Measurements from ENCODE around the gene PRKN.

The PRKN gene

GRCh38 chr6:161985876-161986423, 741.6 kb downstream of the PRKN start:
- H3F3A ChIP-seq (ENCODE audit: insufficient read depth, low read length) = no peaks in the 10 kb centered on the region
- H4K20me1 ChIP-seq (ENCODE audit: insufficient read depth, low read length) = no peaks in the 10 kb centered on the region
- TF ChIP-seq EZH2 (IDR thresholded peaks at IDR 0.05; ENCODE audit: borderline replicate concordance, low read length) (no peak), CTCF (IDR thresholded peaks at IDR 0.05; ENCODE audit: low read length) (no peak)
- H2AFZ ChIP-seq (ENCODE audit: low read length) = no peak overlapping the region
- H3K9ac ChIP-seq (ENCODE audit: low read length) = no peak overlapping the region
- H3K4me3 ChIP-seq (ENCODE audit: low read depth, low read length, poor library complexity, severe bottlenecking) = no peak overlapping the region
- H3K27me3 ChIP-seq (ENCODE audit: insufficient read depth, low read length) = no peaks in the 10 kb centered on the region
- no peaks in the 10 kb centered on the region for H3K79me2 ChIP-seq (ENCODE audit: insufficient read depth, low read length)
- H3K9me2 ChIP-seq (ENCODE audit: low read depth, low read length) = no peaks in the 10 kb centered on the region
- H3K4me1 ChIP-seq (ENCODE audit: insufficient read depth, low read length, severe bottlenecking) = no peaks in the 10 kb centered on the region
- H3K9me3 ChIP-seq (ENCODE audit: low read length) = no peaks in the 10 kb centered on the region
- no peaks in the 10 kb centered on the region for H3K36me3 ChIP-seq (ENCODE audit: insufficient read depth, low read length)
- H3K4me2 ChIP-seq (ENCODE audit: low read length) = no peak overlapping the region
- H3K27ac ChIP-seq (ENCODE audit: low read depth, low read length, poor library complexity, severe bottlenecking) = no peak overlapping the region

GRCh38 chr6:161984713-161985112, 742.9 kb downstream of the PRKN start:
- H3K36me3 ChIP-seq (ENCODE audit: insufficient read depth, low read length) = no peaks in the 10 kb centered on the region
- H3K4me3 ChIP-seq (ENCODE audit: low read depth, low read length, poor library complexity, severe bottlenecking) = no peak overlapping the region

GRCh38 chr6:161976553-161976952, 751.0 kb downstream of the PRKN start:
- Histone ChIP-seq H3K4me3 (ENCODE audit: low read depth, low read length, poor library complexity, severe bottlenecking) (no peak overlapping the region), H3K4me1 (ENCODE audit: insufficient read depth, low read length, severe bottlenecking) (no peaks in the 10 kb centered on the region), H3K27me3 (ENCODE audit: insufficient read depth, low read length) (no peaks in the 10 kb centered on the region), H3F3A (ENCODE audit: insufficient read depth, low read length) (no peaks in the 10 kb centered on the region), H3K9ac (ENCODE audit: low read length) (no peak overlapping the region), H3K36me3 (ENCODE audit: insufficient read depth, low read length) (no peaks in the 10 kb centered on the region), H3K79me2 (ENCODE audit: insufficient read depth, low read length) (no peaks in the 10 kb centered on the region), H3K9me2 (ENCODE audit: low read depth, low read length) (no peaks in the 10 kb centered on the region), H4K20me1 (ENCODE audit: insufficient read depth, low read length) (no peaks in the 10 kb centered on the region), H3K9me3 (ENCODE audit: low read length) (no peaks in the 10 kb centered on the region), H2AFZ (ENCODE audit: low read length) (no peak overlapping the region), H3K27ac (ENCODE audit: low read depth, low read length, poor library complexity, severe bottlenecking) (no peak overlapping the region), H3K4me2 (ENCODE audit: low read length) (no peak overlapping the region)
- no peak for TF ChIP-seq CTCF (IDR thresholded peaks at IDR 0.05; ENCODE audit: low read length)
- TF ChIP-seq EZH2 (IDR thresholded peaks at IDR 0.05; ENCODE audit: borderline replicate concordance, low read length) = no peak

More at GRCh38 chr6:161984713-161985112, 742.9 kb downstream of the PRKN start:
- H3K9me2 ChIP-seq (ENCODE audit: low read depth, low read length) = no peaks in the 10 kb centered on the region
- H3K79me2 ChIP-seq (ENCODE audit: insufficient read depth, low read length) = no peaks in the 10 kb centered on the region
- H4K20me1 ChIP-seq (ENCODE audit: insufficient read depth, low read length) = no peaks in the 10 kb centered on the region
- no peaks in the 10 kb centered on the region for H3K9me3 ChIP-seq (ENCODE audit: low read length)
- H3K9ac ChIP-seq (ENCODE audit: low read length) = no peak overlapping the region
- H3K4me2 ChIP-seq (ENCODE audit: low read length) = no peak overlapping the region
- H3K27me3 ChIP-seq (ENCODE audit: insufficient read depth, low read length) = no peaks in the 10 kb centered on the region
- no peaks in the 10 kb centered on the region for H3K4me1 ChIP-seq (ENCODE audit: insufficient read depth, low read length, severe bottlenecking)
- TF ChIP-seq CTCF (IDR thresholded peaks at IDR 0.05; ENCODE audit: low read length) (no peak), EZH2 (IDR thresholded peaks at IDR 0.05; ENCODE audit: borderline replicate concordance, low read length) (no peak)
- H3K27ac ChIP-seq (ENCODE audit: low read depth, low read length, poor library complexity, severe bottlenecking) = no peak overlapping the region
- H3F3A ChIP-seq (ENCODE audit: insufficient read depth, low read length) = no peaks in the 10 kb centered on the region
- H2AFZ ChIP-seq (ENCODE audit: low read length) = no peak overlapping the region

Measured in OCI-LY1 (cell line).